ENCODE measurements around the gene SMPD3.

DNA sequence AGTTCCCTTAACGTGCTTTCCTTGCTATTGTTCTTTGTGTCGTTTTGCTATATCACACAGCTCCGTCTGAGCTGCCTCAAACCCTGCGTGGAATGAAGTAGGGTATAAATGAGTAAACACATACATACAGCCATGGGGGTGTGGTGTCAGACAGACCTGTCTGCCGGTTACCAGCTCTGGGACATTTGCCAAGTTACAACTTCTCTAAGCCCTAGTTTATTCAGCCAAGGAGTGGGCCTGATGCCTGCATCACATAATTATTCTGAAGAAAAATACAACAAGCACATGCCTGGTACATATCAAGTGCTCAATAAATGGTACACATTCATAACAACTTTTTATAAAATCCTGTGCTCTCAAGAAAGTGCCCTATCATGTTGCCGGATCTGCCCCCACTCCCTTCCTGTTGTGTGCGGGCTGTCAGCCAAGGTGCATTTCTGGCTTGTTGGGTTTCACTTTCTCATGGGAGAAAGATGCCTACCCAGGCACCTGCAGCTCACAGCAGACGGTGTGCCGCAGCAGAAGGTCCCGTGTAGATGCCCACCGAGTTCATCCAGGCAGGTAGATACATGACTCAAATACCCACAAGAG lies 30.5 kb downstream of the SMPD3 start:
- TF ChIP-seq POLR2A (IDR thresholded peaks at IDR 0.05) (no peak), CTCF (IDR thresholded peaks at IDR 0.05) (no peak)

All from uterus (tissue), 2 donors.